ENCODE results near the gene PDIA2.
"Not testable (repeated sequence)": the region's sequence is repeated elsewhere in the genome, so short reads cannot be mapped to it uniquely, and the experiment has no call there.

PDIA2 gene

DNA sequence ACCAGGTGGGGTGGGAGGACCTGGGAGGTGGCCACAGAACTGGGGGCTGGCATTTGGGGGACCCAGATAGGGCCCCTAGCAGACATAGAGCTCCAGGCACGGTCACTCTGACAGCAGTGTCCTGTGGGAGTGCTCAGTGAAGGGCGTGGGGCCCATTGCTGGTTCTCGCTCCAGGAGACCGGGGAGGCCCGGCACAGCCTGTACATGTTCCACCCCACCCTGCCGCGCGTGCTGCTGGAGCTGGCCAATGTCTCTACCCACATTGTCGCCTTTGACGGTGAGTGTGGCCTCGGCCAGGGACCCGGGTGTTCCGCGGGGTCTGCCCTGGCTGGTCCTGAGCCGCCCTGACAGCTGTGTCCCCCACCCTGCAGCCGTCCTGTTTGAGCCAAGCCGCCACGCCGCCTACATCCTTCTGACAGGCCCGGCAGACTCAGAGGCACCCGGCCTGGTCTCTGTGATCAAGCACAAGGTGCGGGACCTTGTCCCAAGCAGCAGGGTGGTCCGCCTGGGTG, 18.5 kb upstream of the PDIA2 start:
- DNase-seq = no peak

DNA sequence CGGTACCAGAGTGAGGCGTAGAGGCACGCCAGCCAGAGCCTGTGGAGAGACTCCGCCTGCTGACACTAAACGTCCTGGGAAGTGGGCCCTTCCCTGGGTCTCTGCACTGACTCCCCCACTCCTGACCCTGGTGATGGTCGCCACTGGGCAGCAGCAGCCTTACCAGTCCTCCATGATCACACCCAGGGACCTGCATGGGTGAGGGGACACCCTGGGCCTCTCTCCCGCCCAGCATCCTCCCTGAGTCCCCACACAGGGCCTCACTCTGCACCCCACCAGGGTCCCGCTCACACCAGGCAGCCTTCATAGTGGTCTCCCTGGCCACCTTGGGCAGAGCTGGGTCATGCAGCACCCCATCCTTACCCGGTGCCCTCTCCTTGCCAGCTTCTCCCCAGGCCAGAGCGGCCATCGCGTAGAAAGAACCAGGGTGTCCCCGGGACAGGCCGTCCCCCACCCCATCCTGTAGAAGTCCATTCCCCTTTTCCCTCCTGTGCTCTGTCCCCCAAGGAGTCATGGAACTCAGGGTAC, 17.9 kb upstream of the PDIA2 start:
- DNase-seq = no peak

DNA sequence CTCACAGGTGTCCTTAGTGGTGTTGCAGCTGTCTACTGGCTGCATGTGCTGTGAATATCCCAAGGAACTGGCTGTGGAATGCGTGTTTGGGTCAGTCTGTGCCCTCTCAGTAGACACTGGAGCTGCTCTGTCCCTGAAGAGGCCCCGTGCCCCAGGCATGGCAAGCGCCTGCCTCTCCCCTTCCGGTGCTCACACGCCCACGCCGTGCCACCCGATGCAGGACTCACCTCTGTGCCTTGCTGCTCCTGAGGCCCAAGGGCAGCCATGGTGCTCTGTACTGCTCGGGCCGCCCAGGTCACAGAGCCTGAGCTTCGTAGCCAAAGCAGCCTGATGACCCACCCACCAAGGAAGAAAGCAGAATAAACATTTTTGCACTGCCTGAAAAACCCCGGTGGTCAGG, 17.3 kb upstream of the PDIA2 start:
- DNase-seq = no peak

DNA sequence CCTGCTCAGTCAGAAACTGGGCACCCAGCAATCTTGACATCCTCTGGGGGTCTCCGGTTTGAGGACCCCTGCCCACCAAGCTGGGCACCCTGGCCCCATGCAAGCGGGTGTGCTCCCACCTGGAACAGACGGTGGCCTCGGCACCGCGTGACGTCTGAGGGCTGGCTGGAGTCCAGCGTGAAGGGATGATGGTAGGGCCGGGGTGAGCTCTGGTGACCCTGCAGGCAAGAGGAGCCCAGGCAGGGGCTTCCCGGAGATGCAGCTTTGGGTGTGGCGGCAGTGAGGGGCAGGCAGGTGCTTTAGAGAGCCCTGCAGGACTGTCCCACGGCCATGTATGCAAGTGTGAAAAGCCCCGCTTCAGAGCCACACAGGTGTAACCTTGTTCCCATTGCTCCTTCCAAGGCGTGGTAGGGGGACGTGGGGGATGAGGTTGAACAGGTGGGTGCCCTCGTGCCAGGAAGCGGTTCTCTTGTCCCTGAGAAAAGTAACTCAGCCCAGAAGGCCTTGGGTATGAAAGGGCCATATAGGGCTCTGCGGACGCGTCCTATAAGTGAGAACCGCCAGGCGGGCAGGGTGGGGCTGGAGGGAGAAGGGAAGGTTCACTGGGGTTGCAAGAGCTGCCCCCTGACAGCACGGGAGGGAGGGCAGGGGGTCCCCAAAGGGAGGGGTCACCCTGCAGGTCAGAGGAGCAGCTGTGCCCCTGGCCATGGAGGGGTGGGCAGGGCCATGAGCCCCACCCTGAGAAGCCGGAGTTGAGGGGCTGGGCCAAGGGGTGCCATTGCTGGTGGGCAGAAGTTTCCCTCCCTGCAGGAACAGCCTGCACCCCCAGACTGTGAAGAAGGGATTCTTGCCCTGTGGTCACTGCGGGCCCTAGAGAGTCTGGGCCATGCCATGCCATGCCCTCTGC, 16.5 kb upstream of the PDIA2 start:
- no peak for DNase-seq

DNA sequence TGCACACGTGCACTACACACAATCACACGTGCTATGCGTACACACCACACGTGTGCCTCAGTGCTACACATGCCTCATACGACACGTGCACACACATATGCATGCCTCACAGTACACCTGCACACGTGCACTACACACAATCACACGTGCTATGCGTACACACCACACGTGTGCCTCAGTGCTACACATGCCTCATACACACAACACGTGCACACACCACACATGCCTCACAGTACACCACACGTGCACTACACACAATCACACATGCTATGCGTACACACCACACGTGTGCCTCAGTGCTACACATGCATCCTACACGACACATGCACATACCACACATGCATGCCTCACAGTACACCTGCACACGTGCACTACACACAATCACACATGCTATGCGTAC, 15.4 kb upstream of the PDIA2 start:
- not testable (repeated sequence) for DNase-seq

DNA sequence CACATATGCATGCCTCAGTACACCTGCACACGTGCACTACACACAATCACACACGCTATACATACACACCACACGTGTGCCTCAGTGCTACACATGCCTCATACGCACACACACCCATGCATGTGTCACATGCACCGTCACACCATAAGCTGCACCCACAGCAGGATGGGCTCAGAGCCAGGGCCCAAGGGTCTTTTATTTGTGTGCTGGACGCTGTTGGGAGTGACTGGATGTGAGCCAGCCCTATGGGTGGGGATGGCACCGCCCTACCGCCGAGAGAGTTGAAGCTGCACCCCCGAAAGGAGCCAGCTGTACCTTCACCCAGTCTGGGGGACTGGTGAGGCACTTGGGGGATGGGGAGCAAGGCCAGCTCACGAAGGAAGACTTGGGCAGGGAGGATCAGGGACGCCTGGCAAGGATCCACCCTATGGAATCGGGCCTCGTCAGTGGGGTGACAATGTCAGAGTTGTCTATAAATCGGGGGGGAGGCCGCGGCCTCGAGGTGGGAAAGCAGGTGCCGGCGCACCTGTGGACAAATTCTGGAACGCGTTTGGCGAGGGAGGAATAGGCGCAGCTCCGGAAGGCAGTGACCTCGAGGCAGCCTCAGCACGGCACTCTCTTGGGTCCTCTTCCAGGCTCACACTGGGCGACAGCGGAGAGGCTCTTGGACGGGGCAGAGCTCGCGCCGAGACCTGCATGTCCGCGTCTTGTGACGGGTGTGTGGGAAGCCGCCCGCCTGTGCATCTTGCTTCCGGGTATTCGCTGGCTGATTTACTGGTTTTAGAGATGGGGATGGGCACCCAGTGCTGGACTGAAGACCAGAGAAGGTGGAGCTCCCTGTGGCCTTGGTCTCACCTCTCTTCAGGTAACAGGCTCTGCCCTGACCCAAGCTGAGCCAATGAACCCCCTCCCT, 14.6 kb upstream of the PDIA2 start:
- DNase-seq = no peak

DNA sequence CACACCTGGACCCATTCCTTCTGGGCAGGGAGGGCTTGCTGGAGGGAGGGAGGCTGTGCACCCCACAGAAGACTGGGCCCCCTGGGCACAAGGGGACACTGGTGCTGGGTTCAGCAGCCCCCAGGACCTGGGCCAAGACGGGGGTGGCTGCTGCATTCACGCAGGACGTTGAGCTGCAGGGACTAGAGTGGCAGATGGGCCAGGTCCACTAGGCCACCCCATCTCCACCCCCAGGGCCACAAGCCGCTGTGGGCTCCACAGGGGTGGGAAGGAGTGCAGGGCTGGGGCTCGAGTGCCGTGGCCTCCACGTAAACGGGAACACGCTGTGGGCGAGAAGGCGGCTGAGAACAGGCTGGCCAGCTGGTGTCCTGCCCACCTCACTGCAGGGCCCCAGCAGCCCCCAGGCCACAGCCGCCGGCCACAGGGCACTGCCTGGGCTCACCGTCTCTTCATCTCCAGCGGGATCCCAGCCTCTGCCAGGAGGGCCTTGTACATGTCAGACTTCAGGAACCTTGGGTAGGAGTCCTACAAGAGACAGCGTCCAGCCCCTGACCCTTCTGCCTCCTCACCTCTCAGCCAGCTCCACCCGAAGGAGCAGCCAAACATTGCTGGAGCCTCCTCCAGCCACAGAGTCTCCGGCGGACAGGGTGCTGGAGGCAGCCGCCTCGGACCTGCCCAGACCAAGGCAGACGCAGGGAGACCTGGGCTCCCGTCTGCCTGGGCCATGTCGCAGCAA, 13.7 kb upstream of the PDIA2 start:
- DNase-seq = no peak

DNA sequence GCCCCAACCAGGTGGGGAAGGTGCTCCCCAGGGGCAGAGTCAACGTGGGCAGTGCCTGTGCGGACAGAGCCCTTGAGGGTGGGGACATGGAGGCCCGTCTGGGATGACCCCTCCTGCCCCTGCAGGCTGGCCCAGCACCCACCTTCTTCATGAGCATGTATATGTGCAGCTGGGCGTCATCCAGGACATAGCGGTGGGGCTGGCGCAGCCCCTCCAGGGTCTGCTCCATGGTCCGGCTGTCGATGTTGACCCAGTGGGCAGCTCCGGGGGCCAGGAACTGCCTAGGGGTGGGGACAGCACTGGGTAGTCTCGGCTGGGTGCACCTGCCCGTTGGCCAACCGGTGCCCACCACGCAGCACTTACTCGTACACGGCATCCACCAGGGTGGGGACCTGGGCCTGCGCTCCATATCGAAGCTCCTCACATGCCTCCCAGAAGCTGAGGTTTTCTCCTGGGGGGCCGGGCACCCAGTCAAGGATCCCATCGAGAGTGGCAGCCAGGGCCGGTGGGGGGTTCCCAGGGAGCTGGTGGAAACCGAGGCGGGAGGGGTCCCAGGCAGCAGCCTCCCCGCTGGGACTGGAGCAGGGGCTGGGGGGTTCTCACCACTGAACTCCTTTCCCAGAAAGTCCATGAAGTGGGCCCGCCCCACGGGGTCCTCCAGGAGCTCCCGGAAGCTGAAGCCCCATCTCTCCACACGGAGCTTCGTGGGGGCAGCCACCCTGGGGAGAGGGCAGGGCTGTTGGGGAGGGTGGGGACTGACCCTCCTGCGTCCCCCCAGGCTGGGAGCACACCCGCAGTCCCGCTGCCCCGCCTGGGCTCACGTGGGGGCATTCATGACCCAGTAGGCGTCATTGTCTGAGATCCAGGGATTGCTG, 12.3 kb upstream of the PDIA2 start:
- no peak for DNase-seq

DNA sequence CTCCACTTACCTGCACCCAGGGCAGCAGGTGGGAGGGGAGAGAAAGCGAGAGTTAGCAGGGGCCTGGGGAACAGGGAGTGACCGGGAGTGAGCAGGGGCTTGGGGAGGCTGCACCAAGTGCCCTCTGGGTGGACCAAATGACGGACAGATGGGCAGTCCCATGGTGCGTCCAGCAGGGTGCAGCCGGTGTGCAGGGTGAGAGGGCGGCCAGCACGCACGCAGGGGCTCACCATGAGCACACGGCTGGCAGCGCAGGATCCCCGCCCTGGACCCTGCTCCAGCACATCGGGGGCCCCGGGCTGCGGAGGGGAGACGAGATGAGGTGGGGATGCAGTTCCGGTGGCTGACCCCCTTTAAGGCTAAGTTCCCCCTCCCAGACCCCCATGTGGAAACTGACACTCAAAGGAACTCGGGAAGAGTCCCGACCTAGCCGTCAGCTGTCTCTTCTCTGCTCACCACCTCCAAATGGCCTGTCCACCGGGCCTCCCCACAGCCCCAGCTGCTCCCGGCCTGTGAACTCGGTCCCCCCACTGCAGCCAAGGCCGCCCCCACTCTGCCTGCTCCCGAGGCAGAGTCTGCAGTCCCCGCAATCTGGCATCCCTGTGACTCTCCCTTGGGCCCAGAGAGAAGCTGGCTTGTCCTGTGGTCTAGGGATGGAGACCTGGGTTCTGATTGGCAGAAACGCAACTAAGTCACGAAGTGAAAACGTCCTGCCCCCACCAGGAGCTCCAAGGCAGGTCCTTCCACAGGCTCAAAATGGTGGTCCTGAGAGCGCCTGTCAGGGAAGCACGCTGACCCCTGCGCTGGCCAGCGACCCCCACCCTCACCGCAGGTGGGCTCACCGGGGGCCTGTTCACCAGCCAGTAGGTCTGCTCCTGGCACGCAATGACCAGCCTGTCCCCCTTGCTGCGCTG, 10.1 kb upstream of the PDIA2 start:
- DNase-seq = no peak

DNA sequence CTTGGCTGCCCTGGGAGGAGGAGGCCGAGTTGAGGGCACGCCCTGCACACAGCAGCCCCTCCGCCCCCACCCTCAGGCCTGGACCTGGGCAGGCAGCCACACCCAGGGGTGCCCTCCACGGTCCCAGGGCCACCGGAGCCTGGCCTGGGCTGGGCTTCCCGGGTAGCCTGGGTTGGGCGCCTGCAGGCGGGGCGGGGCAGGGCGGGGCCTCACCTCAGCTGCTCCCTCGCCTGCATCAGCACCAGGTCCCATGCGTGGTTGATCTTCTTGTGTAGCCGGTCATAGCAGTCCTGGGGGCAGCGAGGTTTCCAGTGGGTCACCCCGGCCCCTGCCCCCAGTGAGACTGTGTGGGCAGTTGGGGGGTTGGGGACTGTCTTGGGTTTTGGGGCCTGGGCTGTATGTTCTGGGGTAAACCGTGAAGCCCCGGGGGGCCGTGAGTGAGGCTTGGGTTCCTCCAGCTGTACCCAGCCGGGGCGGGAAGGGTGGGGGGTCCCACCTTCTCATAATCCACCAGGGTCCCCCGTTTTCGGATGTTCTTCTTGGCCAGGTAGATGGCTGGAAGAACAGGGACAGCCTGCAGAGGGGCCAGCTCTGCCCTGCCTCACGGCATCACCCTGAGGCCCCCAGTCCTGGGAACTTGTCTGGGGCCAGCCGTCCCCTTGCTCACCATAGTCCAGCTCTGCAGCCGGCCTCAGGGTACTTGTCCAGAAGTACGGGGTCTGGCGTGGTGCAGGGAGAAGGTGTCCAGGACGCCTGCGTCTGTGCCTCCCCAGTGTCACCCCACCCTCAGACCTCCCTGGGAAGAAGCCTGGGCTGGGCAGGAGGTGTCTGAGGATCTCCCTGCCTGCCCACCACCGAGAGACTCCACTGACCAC, 9.2 kb upstream of the PDIA2 start:
- no peak for DNase-seq

DNA sequence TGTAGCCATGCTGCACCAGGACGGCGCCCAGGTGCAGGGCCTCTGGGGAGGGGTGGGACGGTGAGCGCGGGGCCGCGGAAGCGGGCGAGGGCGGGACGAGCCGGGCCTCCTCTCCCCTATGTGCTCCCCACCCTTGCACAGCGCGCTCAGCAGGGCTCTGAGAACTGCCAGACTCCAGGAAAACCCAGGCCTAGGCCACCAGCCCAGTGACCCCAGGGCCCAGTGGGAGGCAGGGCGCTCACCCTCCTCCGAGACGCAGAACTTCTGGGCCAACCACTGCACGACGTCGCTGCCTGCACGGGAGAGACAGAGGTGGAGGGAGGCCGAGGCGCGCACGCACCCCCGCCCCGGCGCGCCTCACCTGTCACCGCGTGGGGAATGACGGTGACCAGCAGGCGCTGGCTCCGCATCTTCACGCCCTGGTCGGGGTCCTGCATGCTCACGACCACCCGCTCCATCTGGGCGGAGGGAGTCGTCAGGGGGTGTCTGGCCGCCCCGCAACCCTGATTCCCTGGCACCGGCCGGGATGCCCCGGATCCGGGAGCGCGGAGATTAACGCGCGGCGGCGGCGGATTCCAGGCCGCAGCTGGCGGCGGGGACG, 7.8 kb upstream of the PDIA2 start:
- DNase-seq = peak in 2 of 6 experiments; percentile 10 to 16

DNA sequence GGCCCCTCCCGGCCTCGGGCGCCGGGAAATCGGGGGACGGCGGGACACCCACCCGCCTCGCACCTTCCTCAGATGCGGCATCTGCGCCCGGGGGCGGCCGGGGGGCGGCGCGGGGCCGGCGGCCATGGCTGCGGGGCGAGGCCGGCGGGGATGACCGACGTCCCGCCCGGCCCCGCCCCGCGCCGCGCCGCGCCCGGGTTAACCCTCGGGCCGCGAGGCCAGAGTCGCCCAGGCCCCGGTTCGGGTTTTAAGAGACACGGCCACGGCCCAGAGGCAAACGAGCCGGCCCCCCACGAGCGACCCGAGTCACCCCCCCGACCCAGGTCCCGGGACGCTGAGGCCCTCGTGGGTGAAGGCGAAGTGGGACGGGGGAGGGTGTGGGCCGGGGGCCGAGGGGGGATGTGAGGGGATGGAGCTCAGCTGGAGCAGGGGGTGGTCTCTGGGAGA, 7.2 kb upstream of the PDIA2 start, which contains the start of gene RGS11:
TSS of gene RGS11 (minus strand) at position 159 of the 447 bp plus-strand sequence. CDS start at position 126, 33 bp downstream.
- no peak for DNase-seq

DNA sequence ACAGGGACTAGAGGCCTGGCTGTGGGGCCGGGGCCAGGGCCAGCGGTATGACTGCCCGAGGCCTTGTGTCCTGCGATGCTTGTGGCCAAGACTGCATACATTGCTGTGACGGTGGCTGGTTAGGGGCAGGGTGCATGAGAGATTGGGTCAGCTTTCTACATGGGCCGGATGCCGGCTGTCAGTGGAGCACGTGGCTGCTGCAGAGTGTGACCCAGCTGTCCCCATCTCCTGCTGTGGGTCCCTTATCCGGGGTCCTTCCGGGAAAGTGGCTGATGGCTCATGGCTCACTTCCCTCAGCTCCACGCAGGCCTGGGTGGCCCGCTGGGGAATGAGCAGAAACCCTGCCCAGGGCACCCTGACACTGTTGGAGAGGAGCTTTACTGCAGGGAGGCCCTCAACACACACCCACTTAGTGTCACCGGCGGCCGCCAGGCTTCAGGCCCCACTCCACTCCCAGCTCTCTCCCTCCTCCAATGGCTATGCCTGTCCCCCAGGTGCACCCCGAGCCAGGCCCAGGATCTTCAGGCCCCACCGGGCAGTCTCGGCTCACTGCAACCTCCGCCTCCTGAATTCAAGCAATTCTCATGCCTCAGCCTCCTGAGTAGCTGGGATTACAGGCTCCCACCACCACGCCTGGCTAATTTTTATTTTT, 6.4 kb upstream of the PDIA2 start:
- no peak for DNase-seq

DNA sequence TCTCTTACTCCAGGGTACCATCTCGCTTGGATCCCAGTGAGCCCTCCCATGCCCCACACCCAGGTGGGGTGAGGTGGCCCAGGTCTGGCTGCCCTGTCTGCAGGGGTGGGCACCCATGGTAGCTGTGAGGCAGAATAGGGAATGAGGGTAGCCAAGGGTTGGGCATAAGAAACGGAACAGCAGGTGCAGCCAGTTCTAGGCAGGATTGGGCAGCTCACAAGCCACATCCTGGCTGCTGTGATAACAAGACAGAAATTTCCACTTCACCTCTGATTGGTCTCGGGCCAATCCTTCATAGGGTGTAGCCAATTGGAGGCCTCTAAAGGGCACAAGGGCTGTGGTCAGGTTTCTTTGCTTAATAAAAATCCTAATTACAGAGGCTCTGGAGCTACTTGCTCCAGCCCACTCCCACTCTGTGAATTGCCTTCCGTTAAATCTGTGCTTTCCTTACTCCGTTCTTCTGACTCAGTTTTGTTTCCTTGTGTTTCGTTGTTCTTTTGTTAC, 4.0 kb upstream of the PDIA2 start:
- peak in 4 of 6 experiments; percentile 19 to 56 (median 43) for DNase-seq

DNA sequence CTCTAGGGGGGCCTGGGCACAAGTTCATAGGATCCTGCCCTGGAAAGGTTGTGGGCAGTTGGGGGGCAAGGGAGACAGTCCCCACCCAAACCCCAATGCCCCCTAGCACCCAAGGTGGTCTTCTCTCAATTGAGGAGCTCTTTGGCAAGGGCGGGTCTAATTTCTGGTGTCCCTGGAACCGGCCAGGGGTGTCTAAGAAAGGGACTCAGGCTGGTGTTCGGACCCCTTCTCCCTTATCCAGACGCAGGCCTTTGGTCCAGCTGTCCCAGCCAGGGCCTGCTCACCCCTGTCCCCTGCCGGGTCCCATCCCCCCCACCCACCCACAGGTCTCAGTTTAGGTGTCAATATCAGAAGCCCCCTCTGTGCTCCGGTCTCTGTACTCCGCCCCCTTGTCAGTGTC, 3.4 kb upstream of the PDIA2 start:
- DNase-seq = no peak

DNA sequence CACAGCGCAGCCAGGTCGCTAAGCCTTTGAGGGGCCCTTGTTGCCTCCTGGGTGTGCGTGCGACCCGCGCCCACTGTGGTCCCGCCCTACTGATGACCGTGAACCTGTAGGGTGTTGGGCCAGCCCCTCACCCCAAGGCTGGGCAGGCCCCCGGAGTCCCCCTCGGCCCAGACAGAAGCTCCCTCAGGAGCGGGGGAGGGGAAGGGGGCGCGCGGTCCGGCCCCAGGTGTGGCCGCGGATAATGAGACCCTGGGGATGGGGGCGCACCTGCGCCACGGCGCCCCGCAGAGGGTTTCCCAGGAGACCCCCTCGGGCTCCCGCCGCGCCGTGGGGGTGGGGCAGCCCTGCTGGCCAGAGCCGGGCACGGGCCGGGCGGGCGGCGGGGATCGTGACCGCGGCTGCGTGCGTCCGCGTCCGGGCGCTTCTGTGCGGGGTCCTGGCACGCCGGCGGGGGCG, 2.9 kb upstream of the PDIA2 start:
- no peak for DNase-seq

DNA sequence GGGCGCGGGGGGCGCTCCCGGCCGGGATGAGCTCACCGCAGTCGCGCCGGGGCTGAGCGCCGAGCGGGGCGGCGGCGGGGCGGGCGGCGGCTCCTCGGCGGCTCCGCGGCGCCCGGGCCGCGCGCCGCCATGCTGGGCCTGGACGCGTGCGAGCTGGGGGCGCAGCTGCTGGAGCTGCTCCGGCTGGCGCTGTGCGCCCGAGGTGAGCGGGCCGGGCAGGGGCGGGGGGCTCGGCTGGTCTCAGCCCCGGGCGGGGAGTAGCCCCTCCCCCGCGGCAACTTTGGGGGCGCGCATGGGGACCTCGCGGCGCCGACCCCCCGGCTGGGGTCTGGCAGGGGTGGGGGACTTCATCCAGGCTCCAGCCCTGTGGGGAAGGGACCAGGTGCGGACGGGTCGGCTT, 2.4 kb upstream of the PDIA2 start, which contains the start of gene ARHGDIG:
TSS of gene ARHGDIG (plus strand) at position 40 of the 400 bp plus-strand sequence. CDS start at position 130, 90 bp downstream.
- DNase-seq = no peak

Data from stimulated activated naive CD4-positive, alpha-beta T cell (primary cell).